Kidney (tissue), 14 donors: ENCODE data around the gene C6orf89. TPM values are rescaled to one million over a fixed set of nuclear protein-coding genes. Genes with fewer than 3 reads are reported as not detected.

Experiments
- DNase-seq, 5 donors: peaks; one replicate each; pipeline ENCODE4 v3.0.0-alpha.2; 2013 to 2020
- FAIRE-seq: peaks from 2 replicates; lab custom pipeline; 2012; peaks lifted over from hg19 to GRCh38; lab: Jason Lieb, UNC
- H3K27ac ChIP-seq, 2 donors: one replicate each; pipeline ENCODE4 v1.7.0; 2013; ENCODE audit warnings: low read depth in 2 of 2, low read length in 2 of 2, inconsistent platforms in 1 of 2
- H3K27me3 ChIP-seq: one replicate; pipeline ENCODE4 v1.7.1; 2013; ENCODE audit warnings: low read length, inconsistent platforms; ENCODE audit not compliant: control insufficient read depth, insufficient read depth
- H3K36me3 ChIP-seq, 3 donors: one replicate each; pipeline versions ENCODE4 v1.7.0 to v1.7.1; 2013; ENCODE audit warnings: low read length in 3 of 3, control low read depth in 1 of 3, inconsistent platforms in 1 of 3; ENCODE audit not compliant: insufficient read depth in 3 of 3, control insufficient read depth in 2 of 3
- H3K4me1 ChIP-seq, 3 donors: one replicate each; pipeline versions ENCODE4 v1.7.0 to v1.7.1; 2013; ENCODE audit warnings: low read length in 3 of 3, inconsistent platforms in 1 of 3, low read depth in 1 of 3; ENCODE audit not compliant: control insufficient read depth in 2 of 3, insufficient read depth in 2 of 3
- H3K4me3 ChIP-seq, 3 donors: one replicate each; pipeline versions ENCODE4 v1.7.0 to v1.8.1; 2013; ENCODE audit warnings: low read length in 3 of 3, control low read depth in 1 of 3, inconsistent platforms in 1 of 3
- H3K9ac ChIP-seq, 3 donors: one replicate each; pipeline versions ENCODE4 v1.7.0 to v1.7.1; 2013; ENCODE audit warnings: low read length in 3 of 3, control low read depth in 1 of 3, inconsistent platforms in 1 of 3
- H3K9me3 ChIP-seq, 3 donors: one replicate each; pipeline versions ENCODE4 v1.7.0 to v1.7.1; 2013; ENCODE audit warnings: low read length in 3 of 3, control low read depth in 1 of 3, inconsistent platforms in 1 of 3; ENCODE audit not compliant: control insufficient read depth in 2 of 3, insufficient read depth in 1 of 3
- CTCF ChIP-seq: IDR thresholded peaks from 3 replicates; pipeline ENCODE4 v1.5.1; 2012; ENCODE audit warnings: mild to moderate bottlenecking, moderate library complexity, borderline replicate concordance; ENCODE audit not compliant: insufficient read depth; ENCODE audit errors: extremely low read depth
- intact Hi-C: fragments of 100-400 bp; cut with DNase I; formaldehyde crosslinking; loops from one replicate; pipeline ENCODE4 v1.11.1; 2022
- polyA plus RNA-seq: library from polyadenylated mRNA; stranded (reverse); fragments of 350-450 nt; fragmentation: Illumina TruSeq; extraction: RNeasy Lipid Tissue Mini Kit (QIAGEN cat#74804); gene quantifications from one replicate; pipeline ENCODE4 v1.2.3, GENCODE V29; 2014; ENCODE audit warnings: low read depth, low replicate concordance; ENCODE audit not compliant: insufficient read depth
- total RNA-seq: library from RNA; stranded (reverse); fragmentation: NEBNext Ultra II Directional; extraction: Animal tissue kit (Norgen Biotek cat#: 25700); gene quantifications from one replicate; pipeline ENCODE4 v1.2.1, GENCODE V29; 2021
- donor health status: control.
- donor health status: control.
- donor health status: control.
- donor health status: control.
- donor health status: control.
- donor health status: DM: yes; HTN: yes; CAD: no.
- donor health status: Normal renal cell carcinoma (clear cell type).

Gene C6orf89
- total and polyA plus RNA-seq, 2 donors from 2014 or later: 25.7 to 72.4 TPM

DNA sequence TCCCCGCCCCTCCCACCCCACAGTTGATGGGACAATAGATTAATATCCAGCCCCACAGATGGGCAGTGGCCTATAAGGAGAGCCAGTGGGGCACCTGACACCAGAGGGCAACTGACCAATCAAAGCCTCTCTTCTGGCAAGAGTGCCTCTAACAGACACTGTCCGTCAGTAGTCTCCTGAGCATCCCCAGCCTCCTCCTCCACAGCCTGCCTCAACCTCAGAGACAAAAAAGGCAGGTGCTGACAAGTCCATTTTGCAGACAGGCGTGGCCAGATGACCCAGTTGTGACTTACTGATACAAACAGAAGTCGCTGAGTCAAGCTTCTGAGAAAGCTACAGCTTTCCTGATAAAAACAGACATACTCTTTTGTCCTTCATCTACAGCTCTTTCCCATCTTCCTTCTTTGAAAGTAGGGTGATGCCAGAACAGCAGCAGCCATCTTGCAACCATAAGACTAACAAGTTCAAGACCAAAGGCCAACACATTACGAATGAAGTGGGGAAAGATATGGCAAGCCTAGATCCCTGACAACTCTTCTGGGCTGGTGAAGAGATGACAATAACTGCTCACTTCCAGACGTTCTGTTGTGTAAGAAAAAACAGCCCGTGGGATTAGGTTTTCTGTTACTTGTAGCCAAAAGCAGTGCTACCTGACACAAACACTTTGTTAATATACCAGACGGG, 23.4 kb upstream of the C6orf89 start:
- no peak for TF ChIP-seq CTCF
- intact Hi-C loops: no loop called here
- H3K4me3 ChIP-seq: no peak overlapping the region
- H3K9ac ChIP-seq: no peak overlapping the region
- H3K27ac ChIP-seq: no peak overlapping the region
- H3K4me1 ChIP-seq: peaks cover 0 to 3% (median 0%) of the 10 kb centered on the region in 3 donors
- no peaks in the 10 kb centered on the region for H3K27me3 ChIP-seq
- FAIRE-seq (no peak), DNase-seq (no peak)
- H3K36me3 ChIP-seq: peaks cover 0 to 5% (median 4%) of the 10 kb centered on the region in 3 donors
- no peaks in the 10 kb centered on the region for H3K9me3 ChIP-seq

- intact Hi-C loops: no loop called here
- DNase-seq: no peak
- TF ChIP-seq CTCF: no peak
Measured at GRCh38 chr6:36862848-36863382, 22.8 kb upstream of the C6orf89 start.

GRCh38 chr6:36863670-36864540, 21.8 kb upstream of the C6orf89 start:
- Histone ChIP-seq H3K4me3 (no peak overlapping the region), H3K36me3 (peaks cover 0 to 8% (median 4%) of the 10 kb centered on the region in 3 donors), H3K27me3 (no peaks in the 10 kb centered on the region), H3K9ac (no peak overlapping the region), H3K4me1 (peaks cover 0 to under 1% (median 0%) of the 10 kb centered on the region in 3 donors), H3K9me3 (no peaks in the 10 kb centered on the region), H3K27ac (no peak overlapping the region)
- FAIRE-seq (no peak), DNase-seq (no peak)
- TF ChIP-seq CTCF: no peak
- intact Hi-C loops: no loop called here

More at GRCh38 chr6:36862848-36863382, 22.8 kb upstream of the C6orf89 start:
- no peaks in the 10 kb centered on the region for H3K9me3 ChIP-seq
- no peak overlapping the region for H3K4me3 ChIP-seq
- peaks cover 0 to 8% (median 4%) of the 10 kb centered on the region in 3 donors for H3K36me3 ChIP-seq
- no peak overlapping the region for H3K9ac ChIP-seq
- H3K27me3 ChIP-seq: no peaks in the 10 kb centered on the region
- peaks cover 0 to 3% (median 0%) of the 10 kb centered on the region in 3 donors for H3K4me1 ChIP-seq
- no peak for FAIRE-seq
- no peak overlapping the region for H3K27ac ChIP-seq
